ENCODE results near the gene ANKRD18A.

Gene ANKRD18A

GRCh38 chr9:38527503-38527902, 92.9 kb downstream of the ANKRD18A start:
- no peak for DNase-seq

GRCh38 chr9:38526591-38526990, 93.8 kb downstream of the ANKRD18A start:
- no peak for DNase-seq

GRCh38 chr9:38523121-38523520, 97.3 kb downstream of the ANKRD18A start:
- no peak for DNase-seq

GRCh38 chr9:38521762-38522161, 98.6 kb downstream of the ANKRD18A start:
- no peak for DNase-seq
